Ishikawa (cell line): ENCODE data around the gene INPP5B.

ENCODE experiments used
- CEBPB ChIP-seq: IDR thresholded peaks from 2 replicates; pipeline ENCODE4 v1.6.1; 2012
- EP300 ChIP-seq: IDR thresholded peaks from 2 replicates; pipeline ENCODE4 v1.6.1; 2012; ENCODE audit warnings: borderline replicate concordance
- NFIC ChIP-seq: IDR thresholded peaks from 2 replicates; pipeline ENCODE4 v1.6.1; 2012
- YY1 ChIP-seq: IDR thresholded peaks from 2 replicates; pipeline ENCODE4 v1.6.1; 2012; ENCODE audit warnings: low read depth
- TF ChIP-seq, protein P1 (sequence below): IDR thresholded peaks from 2 replicates; pipeline ENCODE4 v1.6.1; 2012
- TF ChIP-seq, protein P2 (sequence below): IDR thresholded peaks from 2 replicates; pipeline ENCODE4 v1.6.1; 2012; ENCODE audit warnings: low read depth, mild to moderate bottlenecking
- TF ChIP-seq, protein P3 (sequence below): IDR thresholded peaks from 2 replicates; pipeline ENCODE4 v1.6.1; 2012

DNA sequence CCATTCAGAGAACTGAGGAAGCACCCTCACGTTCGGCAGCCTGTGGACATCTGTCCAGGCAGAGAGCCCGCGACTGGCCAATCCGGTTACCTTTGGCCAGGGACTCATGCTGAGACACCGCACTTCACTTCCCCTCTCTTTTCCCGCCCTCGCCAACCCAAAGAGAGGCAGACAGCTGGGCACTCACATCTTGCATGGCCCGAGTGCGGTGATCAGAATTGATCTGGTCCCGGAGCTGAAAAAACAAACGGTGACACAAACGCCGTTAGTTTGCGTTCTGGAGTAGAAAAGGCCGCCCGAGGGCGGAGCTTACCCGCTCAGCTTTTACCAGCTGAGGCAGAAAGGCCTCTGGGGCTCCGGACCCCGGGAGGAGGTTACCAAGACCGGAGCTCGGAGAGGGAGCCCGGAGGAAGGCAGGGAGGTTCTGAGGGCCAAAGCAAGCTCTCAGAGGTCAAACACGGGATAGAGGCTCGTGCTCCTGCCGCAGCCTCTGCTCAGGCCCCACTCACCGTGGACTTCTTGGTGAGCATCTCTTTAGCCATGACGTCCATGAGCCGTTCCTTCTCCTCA is 42.6 kb upstream of the INPP5B start:
- no peak for TF ChIP-seq CEBPB
- TF ChIP-seq EP300, result no peak
- TF ChIP-seq, protein P1, sequence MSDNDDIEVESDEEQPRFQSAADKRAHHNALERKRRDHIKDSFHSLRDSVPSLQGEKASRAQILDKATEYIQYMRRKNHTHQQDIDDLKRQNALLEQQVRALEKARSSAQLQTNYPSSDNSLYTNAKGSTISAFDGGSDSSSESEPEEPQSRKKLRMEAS, result no peak
- TF ChIP-seq, protein P2, sequence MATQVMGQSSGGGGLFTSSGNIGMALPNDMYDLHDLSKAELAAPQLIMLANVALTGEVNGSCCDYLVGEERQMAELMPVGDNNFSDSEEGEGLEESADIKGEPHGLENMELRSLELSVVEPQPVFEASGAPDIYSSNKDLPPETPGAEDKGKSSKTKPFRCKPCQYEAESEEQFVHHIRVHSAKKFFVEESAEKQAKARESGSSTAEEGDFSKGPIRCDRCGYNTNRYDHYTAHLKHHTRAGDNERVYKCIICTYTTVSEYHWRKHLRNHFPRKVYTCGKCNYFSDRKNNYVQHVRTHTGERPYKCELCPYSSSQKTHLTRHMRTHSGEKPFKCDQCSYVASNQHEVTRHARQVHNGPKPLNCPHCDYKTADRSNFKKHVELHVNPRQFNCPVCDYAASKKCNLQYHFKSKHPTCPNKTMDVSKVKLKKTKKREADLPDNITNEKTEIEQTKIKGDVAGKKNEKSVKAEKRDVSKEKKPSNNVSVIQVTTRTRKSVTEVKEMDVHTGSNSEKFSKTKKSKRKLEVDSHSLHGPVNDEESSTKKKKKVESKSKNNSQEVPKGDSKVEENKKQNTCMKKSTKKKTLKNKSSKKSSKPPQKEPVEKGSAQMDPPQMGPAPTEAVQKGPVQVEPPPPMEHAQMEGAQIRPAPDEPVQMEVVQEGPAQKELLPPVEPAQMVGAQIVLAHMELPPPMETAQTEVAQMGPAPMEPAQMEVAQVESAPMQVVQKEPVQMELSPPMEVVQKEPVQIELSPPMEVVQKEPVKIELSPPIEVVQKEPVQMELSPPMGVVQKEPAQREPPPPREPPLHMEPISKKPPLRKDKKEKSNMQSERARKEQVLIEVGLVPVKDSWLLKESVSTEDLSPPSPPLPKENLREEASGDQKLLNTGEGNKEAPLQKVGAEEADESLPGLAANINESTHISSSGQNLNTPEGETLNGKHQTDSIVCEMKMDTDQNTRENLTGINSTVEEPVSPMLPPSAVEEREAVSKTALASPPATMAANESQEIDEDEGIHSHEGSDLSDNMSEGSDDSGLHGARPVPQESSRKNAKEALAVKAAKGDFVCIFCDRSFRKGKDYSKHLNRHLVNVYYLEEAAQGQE, result no peak
- TF ChIP-seq, protein P3, sequence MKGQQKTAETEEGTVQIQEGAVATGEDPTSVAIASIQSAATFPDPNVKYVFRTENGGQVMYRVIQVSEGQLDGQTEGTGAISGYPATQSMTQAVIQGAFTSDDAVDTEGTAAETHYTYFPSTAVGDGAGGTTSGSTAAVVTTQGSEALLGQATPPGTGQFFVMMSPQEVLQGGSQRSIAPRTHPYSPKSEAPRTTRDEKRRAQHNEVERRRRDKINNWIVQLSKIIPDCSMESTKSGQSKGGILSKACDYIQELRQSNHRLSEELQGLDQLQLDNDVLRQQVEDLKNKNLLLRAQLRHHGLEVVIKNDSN, result no peak
- TF ChIP-seq YY1, result no peak
- TF ChIP-seq NFIC, result no peak
